HepG2 (cell line): ENCODE measurements around the gene P3H4. TPM values are rescaled to one million over a fixed set of nuclear protein-coding genes. Genes with fewer than 3 reads are reported as not detected.

ENCODE experiments used
- FOXA3 ChIP-seq: IDR thresholded peaks from 2 replicates; pipeline ENCODE4 v1.6.1; 2016; ENCODE audit warnings: missing genetic modification reagents, missing compliant biosample characterization
- FOXO1 ChIP-seq: sonication (generic); formaldehyde crosslinking; IDR thresholded peaks from 2 replicates; pipeline ENCODE4 v1.4.0; 2020; ENCODE audit warnings: missing genetic modification reagents
- HMG20B ChIP-seq: conservative IDR thresholded peaks from 2 replicates; pipeline ENCODE4 v1.6.1; 2016; ENCODE audit warnings: missing genetic modification reagents, missing compliant biosample characterization
- JUNB ChIP-seq: sonication (generic); formaldehyde crosslinking; IDR thresholded peaks from 2 replicates; pipeline ENCODE4 v1.8.0; 2022; ENCODE audit warnings: missing genetic modification reagents, mild to moderate bottlenecking, borderline replicate concordance
- KDM4B ChIP-seq: sonication (generic); formaldehyde crosslinking; IDR thresholded peaks from 2 replicates; pipeline ENCODE4 v1.4.0; 2020; ENCODE audit warnings: missing genetic modification reagents
- KLF15 ChIP-seq: sonication (generic); formaldehyde crosslinking; IDR thresholded peaks from 2 replicates; pipeline ENCODE4 v1.8.1; 2023; ENCODE audit warnings: borderline replicate concordance, mild to moderate bottlenecking, inconsistent platforms, missing genetic modification reagents, mixed read lengths
- MIXL1 ChIP-seq: IDR thresholded peaks from 2 replicates; pipeline ENCODE4 v1.6.1; 2016
- RFXAP ChIP-seq: sonication (generic); formaldehyde crosslinking; IDR thresholded peaks from 2 replicates; pipeline ENCODE4 v1.4.0; 2020; ENCODE audit warnings: missing genetic modification reagents, borderline replicate concordance
- SRSF1 ChIP-seq: fragments of 200-400 bp; formaldehyde crosslinking; optimal IDR thresholded peaks from 2 replicates; pipeline ENCODE3; 2017; ENCODE audit warnings: mild to moderate bottlenecking, low read depth, low read length, moderate library complexity
- YEATS4 ChIP-seq: sonication (generic); formaldehyde crosslinking; IDR thresholded peaks from 2 replicates; pipeline ENCODE4 v1.4.0; 2020; ENCODE audit warnings: missing genetic modification reagents, borderline replicate concordance
- ZBTB21 ChIP-seq: sonication (generic); formaldehyde crosslinking; IDR thresholded peaks from 2 replicates; pipeline ENCODE4 v1.4.0; 2020; ENCODE audit warnings: missing genetic modification reagents
- ZFYVE20 ChIP-seq: sonication (generic); formaldehyde crosslinking; IDR thresholded peaks from 2 replicates; pipeline ENCODE4 v1.8.0; 2023; ENCODE audit warnings: low read depth, mild to moderate bottlenecking, moderate library complexity, missing genetic modification reagents, borderline replicate concordance
- ZNF124 ChIP-seq: sonication (generic); formaldehyde crosslinking; IDR thresholded peaks from 2 replicates; pipeline ENCODE4 v1.4.0; 2020; ENCODE audit warnings: missing genetic modification reagents
- ZNF136 ChIP-seq: sonication (generic); formaldehyde crosslinking; IDR thresholded peaks from 2 replicates; pipeline ENCODE4 v1.8.1; 2022; ENCODE audit warnings: low read depth, mild to moderate bottlenecking, moderate library complexity, missing genetic modification reagents
- ZNF343 ChIP-seq: sonication (generic); formaldehyde crosslinking; IDR thresholded peaks from 2 replicates; pipeline ENCODE4 v1.4.0; 2020; ENCODE audit warnings: mild to moderate bottlenecking, missing genetic modification reagents
- ZNF44 ChIP-seq: sonication (generic); formaldehyde crosslinking; IDR thresholded peaks from 2 replicates; pipeline ENCODE4 v1.5.1; 2020; ENCODE audit warnings: mild to moderate bottlenecking, missing genetic modification reagents
- ZNF510 ChIP-seq: sonication (generic); formaldehyde crosslinking; IDR thresholded peaks from 2 replicates; pipeline ENCODE4 v1.4.0; 2020; ENCODE audit warnings: low read depth, mild to moderate bottlenecking, missing genetic modification reagents
- ZNF720 ChIP-seq: sonication (generic); formaldehyde crosslinking; IDR thresholded peaks from 2 replicates; pipeline ENCODE4 v1.4.0; 2020; ENCODE audit warnings: missing genetic modification reagents
- ZNF883 ChIP-seq: sonication (generic); formaldehyde crosslinking; IDR thresholded peaks from 2 replicates; pipeline ENCODE4 v1.5.1; 2020; ENCODE audit warnings: mild to moderate bottlenecking, missing genetic modification reagents; ENCODE audit errors: not compliant biosample characterization
- ZSCAN25 ChIP-seq: sonication (generic); formaldehyde crosslinking; IDR thresholded peaks from 2 replicates; pipeline ENCODE4 v1.8.0; 2022; ENCODE audit warnings: mild to moderate bottlenecking, missing genetic modification reagents
- polyA plus RNA-seq, 8 experiments: library from polyadenylated mRNA; depleted of rRNA in 3 of 8; stranded (reverse) in 7 of 8; unstranded in 1 of 8; fragments of >200 nt; fragmentation: Illumina TruSeq in 4 of 8; extraction: Trizol in 4 of 8; gene quantifications; 2 replicates each; pipeline versions ENCODE4 v1.2.1 to v1.2.3, GENCODE V29; 2011 to 2016; ENCODE audit warnings: low read depth in 4 of 8, missing spikeins in 1 of 8, mixed read lengths in 1 of 8; ENCODE audit not compliant: insufficient read depth in 1 of 8
- total RNA-seq, 5 experiments: library from RNA; depleted of rRNA; stranded (reverse); fragments of >200 nt; fragmentation: Illumina TruSeq; extraction: Trizol; gene quantifications; 2 replicates each; pipeline ENCODE4 v1.2.3, GENCODE V29; 2016; ENCODE audit warnings: low read depth in 1 of 5
- TF ChIP-seq, protein P1 (sequence below): sonication (generic); formaldehyde crosslinking; IDR thresholded peaks from 2 replicates; pipeline ENCODE4 v1.5.0; 2020; ENCODE audit warnings: mild to moderate bottlenecking, missing genetic modification reagents

Gene P3H4
- total and polyA plus RNA-seq, 2 of the 13 experiments (the other 11 are each of a cell fraction or from before 2014, with no cell fraction given), result 37.1 to 50.6 TPM

GRCh38 chr17:41811549-41812380, at the start of gene P3H4 (continued):
- no peak for TF ChIP-seq HMG20B
- peak; percentile 82; the same call in 1 of the 2 replicates for TF ChIP-seq ZNF44
- peak; percentile 61 for TF ChIP-seq SRSF1
- peak; percentile 89; the same call in 1 of the 2 replicates for TF ChIP-seq KLF15
- peak; percentile 32; the same call in 1 of the 2 replicates for TF ChIP-seq KDM4B (CRISPR knock-in tag)
- TF ChIP-seq ZBTB21 (CRISPR knock-in tag), result no peak
- no peak for TF ChIP-seq JUNB (CRISPR knock-in tag)
- peak; percentile 87 for TF ChIP-seq ZFYVE20 (CRISPR knock-in tag)
- no peak; the same call in 1 of the 2 replicates for TF ChIP-seq ZNF136 (CRISPR knock-in tag)
- peak; percentile 98 for TF ChIP-seq YEATS4 (CRISPR knock-in tag)
- peak; percentile 50; the same call in 1 of the 2 replicates for TF ChIP-seq FOXO1 (CRISPR knock-in tag)
- TF ChIP-seq RFXAP (CRISPR knock-in tag), result peak; percentile 90
- TF ChIP-seq, protein P1, sequence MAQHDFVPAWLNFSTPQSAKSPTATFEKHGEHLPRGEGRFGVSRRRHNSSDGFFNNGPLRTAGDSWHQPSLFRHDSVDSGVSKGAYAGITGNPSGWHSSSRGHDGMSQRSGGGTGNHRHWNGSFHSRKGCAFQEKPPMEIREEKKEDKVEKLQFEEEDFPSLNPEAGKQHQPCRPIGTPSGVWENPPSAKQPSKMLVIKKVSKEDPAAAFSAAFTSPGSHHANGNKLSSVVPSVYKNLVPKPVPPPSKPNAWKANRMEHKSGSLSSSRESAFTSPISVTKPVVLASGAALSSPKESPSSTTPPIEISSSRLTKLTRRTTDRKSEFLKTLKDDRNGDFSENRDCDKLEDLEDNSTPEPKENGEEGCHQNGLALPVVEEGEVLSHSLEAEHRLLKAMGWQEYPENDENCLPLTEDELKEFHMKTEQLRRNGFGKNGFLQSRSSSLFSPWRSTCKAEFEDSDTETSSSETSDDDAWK, result no peak
- TF ChIP-seq ZNF124, result peak; percentile 59; the same call in 1 of the 2 replicates
- TF ChIP-seq MIXL1, result no peak
- peak; percentile 31; the same call in 1 of the 2 replicates for TF ChIP-seq FOXA3 (CRISPR knock-in tag)
- no peak for TF ChIP-seq ZNF510 (CRISPR knock-in tag)
- no peak; the same call in 1 of the 2 replicates for TF ChIP-seq ZNF343 (CRISPR knock-in tag)
- TF ChIP-seq ZSCAN25 (CRISPR knock-in tag), result peak; percentile 93
- peak; percentile 96 for TF ChIP-seq ZNF883
- no peak for TF ChIP-seq ZNF720 (CRISPR knock-in tag)
